NCI-H2171 treated with DMSO at 0.1 percent for 48 hours (cell line): Measurements from ENCODE around the gene THSD4.
A peak's percentile ranks its signal among the peaks of the same experiment; 100 is the strongest.
"Not testable (repeated sequence)": the region's sequence is repeated elsewhere in the genome, so short reads cannot be mapped to it uniquely, and the experiment has no call there.

Experiments
- DNase-seq: peaks from one replicate; lab custom pipeline; 2025; lab: John Stamatoyannopoulos, UW

Gene THSD4

GRCh38 chr15:71149646-71150557, 34.6 kb downstream of the THSD4 start:
- DNase-seq, result peak; percentile 29

- no peak for DNase-seq
Observed at GRCh38 chr15:71151081-71151480, 35.8 kb downstream of the THSD4 start.

- DNase-seq, result peak; percentile 31
Observed at GRCh38 chr15:71152542-71152941, 37.3 kb downstream of the THSD4 start.

- peak; percentile 69 for DNase-seq
Observed at GRCh38 chr15:71153823-71154524, 38.7 kb downstream of the THSD4 start.

- no peak for DNase-seq
Observed at GRCh38 chr15:71154607-71155200, 39.4 kb downstream of the THSD4 start.

- DNase-seq, result no peak
Observed at GRCh38 chr15:71155534-71155933, 40.3 kb downstream of the THSD4 start.

GRCh38 chr15:71160976-71161375, 45.7 kb downstream of the THSD4 start:
- no peak for DNase-seq

- no peak for DNase-seq
Observed at GRCh38 chr15:71162309-71162708, 47.0 kb downstream of the THSD4 start.

GRCh38 chr15:71164606-71165005, 49.3 kb downstream of the THSD4 start:
- DNase-seq, result not testable (repeated sequence)

- no peak for DNase-seq
Observed at GRCh38 chr15:71167445-71168165, 52.3 kb downstream of the THSD4 start.

- no peak for DNase-seq
Observed at GRCh38 chr15:71168166-71168834, 53.0 kb downstream of the THSD4 start.

- DNase-seq, result no peak
Observed at GRCh38 chr15:71170163-71170562, 54.9 kb downstream of the THSD4 start.

- DNase-seq, result no peak
Observed at GRCh38 chr15:71171195-71171594, 55.9 kb downstream of the THSD4 start.

GRCh38 chr15:71174360-71174759, 59.1 kb downstream of the THSD4 start:
- not testable (repeated sequence) for DNase-seq

GRCh38 chr15:71180986-71181853, 65.9 kb downstream of the THSD4 start:
- DNase-seq, result no peak

GRCh38 chr15:71182522-71182921, 67.3 kb downstream of the THSD4 start:
- no peak for DNase-seq

- DNase-seq, result no peak
Observed at GRCh38 chr15:71183063-71183462, 67.8 kb downstream of the THSD4 start.

- no peak for DNase-seq
Observed at GRCh38 chr15:71185706-71186105, 70.4 kb downstream of the THSD4 start.

GRCh38 chr15:71186267-71186666, 71.0 kb downstream of the THSD4 start:
- DNase-seq, result no peak

- no peak for DNase-seq
Observed at GRCh38 chr15:71187078-71187477, 71.8 kb downstream of the THSD4 start.

GRCh38 chr15:71187526-71187925, 72.3 kb downstream of the THSD4 start:
- no peak for DNase-seq
